Activated naive CD4-positive, alpha-beta T cell treated with anti-CD3 and anti-CD28 coated beads, Interleukin-2, amount 50 U/mL, for 72 hours (primary cell): Measurements from ENCODE around the gene LHFPL2. TPM values are rescaled to one million over a fixed set of nuclear protein-coding genes. Genes with fewer than 3 reads are reported as not detected.

ENCODE experiments used
- ATAC-seq, 2 donors: fragments of 150-1000 bp; cut with Tn5 transposase; 2 replicates each; pipeline ENCODE4 v1.10.0; 2021; ENCODE audit warnings: mild to moderate bottlenecking in 2 of 2, moderate library complexity in 2 of 2
- DNase-seq, 2 donors: peaks; one replicate each; pipeline ENCODE4 v3.0.0; 2021 to 2022; ENCODE audit warnings: low spot score in 2 of 2
- H3K27ac Mint-ChIP-seq, 2 donors: one replicate each; pipeline ENCODE4 v1.8.0; 2022; ENCODE audit warnings: mild to moderate bottlenecking in 2 of 2, mixed read lengths in 2 of 2
- H3K36me3 Mint-ChIP-seq, 2 donors: one replicate each; pipeline ENCODE4 v1.8.0; 2022; ENCODE audit warnings: mixed read lengths in 2 of 2
- H3K9me3 Mint-ChIP-seq, 2 donors: one replicate each; pipeline ENCODE4 v1.8.0; 2022; ENCODE audit warnings: mixed read lengths in 2 of 2
- total RNA-seq, 2 donors: library from RNA; stranded (reverse); gene quantifications; one replicate each; pipeline ENCODE4 v1.2.3, GENCODE V29; 2022

LHFPL2 gene
- total RNA-seq, 2 donors from 2014 or later = 0.16 to 0.18 TPM

DNA sequence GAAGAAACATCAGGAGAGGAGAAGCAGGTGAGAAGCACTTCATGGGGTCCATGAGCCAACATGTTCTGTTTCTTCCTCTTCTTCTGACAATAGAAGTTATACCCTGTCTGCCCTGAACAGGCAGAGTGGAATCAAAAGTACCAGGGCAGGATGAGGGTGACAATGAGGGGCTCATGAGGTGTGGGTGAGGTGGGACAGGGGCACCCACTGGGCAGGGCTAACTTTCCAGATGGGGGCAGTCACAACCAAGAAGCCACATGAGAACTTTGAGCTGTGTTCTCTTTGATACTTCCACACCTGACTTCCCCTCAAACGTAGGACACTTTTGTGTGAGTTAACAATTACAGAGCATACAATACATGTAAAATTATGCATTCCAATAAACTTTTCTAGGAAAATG lies 92.7 kb downstream of the LHFPL2 start:
- DNase-seq = no peak
- no peak overlapping the region for H3K27ac Mint-ChIP-seq
- ATAC-seq = no peak
- no peaks in the 10 kb centered on the region for H3K36me3 Mint-ChIP-seq
- no peaks in the 10 kb centered on the region for H3K9me3 Mint-ChIP-seq

DNA sequence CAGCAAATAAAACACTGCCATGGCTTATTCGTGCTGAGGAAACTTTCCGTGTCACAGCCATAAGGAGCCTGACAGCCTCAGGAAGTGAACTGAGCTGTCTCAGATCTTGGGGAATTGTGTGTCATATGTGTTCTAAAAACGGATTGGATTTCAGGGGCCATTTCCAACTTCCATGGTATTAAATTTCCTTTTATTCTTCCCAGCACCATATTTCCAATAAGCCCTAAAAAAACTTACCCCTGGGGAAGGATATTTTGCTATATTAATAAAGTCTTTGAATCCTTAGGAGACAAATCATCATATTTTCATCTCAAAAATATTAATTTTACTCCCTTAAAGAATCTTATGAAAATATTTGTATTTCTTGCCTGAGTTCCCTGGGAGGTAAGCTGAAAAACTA lies 93.9 kb downstream of the LHFPL2 start:
- Mint-ChIP-seq H3K9me3 (no peaks in the 10 kb centered on the region), H3K36me3 (no peaks in the 10 kb centered on the region), H3K27ac (no peak overlapping the region)
- ATAC-seq (no peak), DNase-seq (no peak)

DNA sequence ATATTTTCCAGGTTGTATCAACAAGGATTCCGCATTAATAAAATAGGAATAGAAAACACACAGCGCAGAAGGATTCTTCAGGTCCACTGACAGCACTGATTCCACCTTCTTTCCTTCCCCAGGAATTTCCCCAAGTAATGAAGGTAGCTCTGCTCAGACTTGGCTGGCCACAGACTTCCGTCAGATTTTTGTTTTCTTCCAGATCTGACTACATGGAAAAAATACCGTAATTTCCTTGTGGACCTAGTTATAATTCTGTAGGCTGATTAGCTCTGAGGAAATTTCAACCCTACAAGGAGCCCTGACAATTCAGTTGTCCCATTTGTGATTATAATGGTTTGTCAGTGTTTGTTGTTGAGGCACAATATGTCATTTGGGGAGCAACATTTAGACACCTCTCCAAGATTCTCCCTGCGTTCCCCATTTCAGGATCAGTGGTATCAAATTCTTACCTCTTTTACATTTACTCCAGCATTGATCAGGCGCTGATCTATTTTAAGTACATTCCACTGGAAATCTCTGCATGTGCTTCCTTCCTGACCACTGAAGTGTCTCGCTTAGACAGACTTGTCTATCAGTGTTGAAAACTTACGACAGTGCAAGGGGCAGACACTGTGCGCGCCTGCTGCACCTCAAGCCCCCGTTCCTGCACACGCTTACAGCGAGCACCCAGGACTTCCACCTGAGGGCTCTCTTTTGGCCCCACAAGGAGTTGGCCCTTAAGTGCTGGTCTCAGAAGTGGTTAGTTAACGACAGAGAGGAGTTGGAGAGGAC lies 94.8 kb downstream of the LHFPL2 start:
- Mint-ChIP-seq H3K36me3 (no peaks in the 10 kb centered on the region), H3K9me3 (no peaks in the 10 kb centered on the region), H3K27ac (no peak overlapping the region)
- ATAC-seq (no peak), DNase-seq (no peak)

DNA sequence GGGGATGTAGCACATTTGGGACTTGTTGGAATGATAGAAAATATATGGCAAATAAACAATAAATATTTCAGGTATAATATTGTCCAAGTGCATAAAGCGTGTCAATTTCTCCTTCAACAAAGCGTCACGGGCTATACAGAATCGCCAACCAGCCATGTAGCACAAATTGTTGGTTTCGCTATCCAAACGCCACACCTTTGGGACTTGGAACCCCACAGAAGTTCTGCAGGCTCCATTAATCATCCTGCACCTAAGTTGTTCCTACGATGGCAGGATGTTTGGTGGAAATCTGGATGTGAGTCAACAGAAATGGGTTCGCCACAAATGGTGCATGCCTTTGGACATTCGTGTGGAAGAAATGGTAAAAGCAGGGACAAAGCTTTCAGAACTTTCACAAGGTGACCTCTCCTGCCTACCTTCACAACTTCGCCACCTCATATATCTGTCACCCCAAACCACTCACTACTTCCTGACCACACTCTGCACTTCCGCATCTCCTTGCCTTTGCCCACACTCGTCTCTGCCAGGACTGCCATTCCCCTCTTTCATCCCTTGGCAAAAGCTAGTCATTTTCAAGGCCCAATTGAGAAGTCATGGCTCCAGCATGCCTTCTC lies 95.7 kb downstream of the LHFPL2 start:
- ATAC-seq (peak in 1 of 2 donors; percentile 51), DNase-seq (no peak)
- Mint-ChIP-seq H3K27ac (no peak overlapping the region), H3K9me3 (no peaks in the 10 kb centered on the region), H3K36me3 (no peaks in the 10 kb centered on the region)

DNA sequence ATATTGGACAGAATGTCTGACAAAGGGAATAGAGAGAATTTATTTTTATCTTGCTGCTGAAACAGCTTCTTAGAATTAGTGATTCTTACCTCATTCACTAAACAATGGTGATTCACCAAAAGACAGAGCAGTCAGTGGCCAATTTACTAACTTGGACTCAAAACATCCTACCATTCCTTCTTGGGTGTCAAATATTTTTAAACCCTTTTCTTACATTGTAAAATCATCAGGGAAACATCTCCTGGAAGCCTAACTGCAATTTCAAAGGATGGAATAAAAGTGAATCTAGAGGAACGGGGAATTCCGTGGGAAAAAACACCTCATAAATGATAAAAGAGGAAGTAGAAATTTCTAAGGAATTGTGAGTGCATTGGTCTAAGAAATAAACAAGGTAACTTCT lies 97.7 kb downstream of the LHFPL2 start:
- DNase-seq (no peak), ATAC-seq (no peak)
- no peak overlapping the region for H3K27ac Mint-ChIP-seq
- H3K36me3 Mint-ChIP-seq = no peaks in the 10 kb centered on the region
- no peaks in the 10 kb centered on the region for H3K9me3 Mint-ChIP-seq

DNA sequence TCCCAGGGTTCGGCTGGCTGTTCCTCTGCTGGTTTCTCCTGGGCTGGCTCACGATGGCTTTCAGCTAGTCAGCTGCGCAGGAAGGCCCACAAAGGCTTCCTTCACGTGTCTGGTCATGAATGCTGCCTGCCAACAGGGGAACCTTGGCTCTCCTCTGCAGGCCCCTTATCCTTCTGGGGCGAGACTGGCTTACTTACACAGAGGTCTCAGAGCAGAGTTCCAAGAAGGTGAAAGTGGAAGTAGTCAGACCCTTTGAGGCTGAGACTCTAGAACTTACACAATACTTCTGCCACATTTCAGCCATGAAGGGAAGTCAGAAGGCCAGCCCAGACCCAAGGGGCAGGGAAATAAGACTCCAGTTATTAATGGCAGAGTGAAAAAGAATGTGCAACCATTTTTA lies 99.5 kb downstream of the LHFPL2 start:
- Mint-ChIP-seq H3K27ac (no peak overlapping the region), H3K36me3 (no peaks in the 10 kb centered on the region), H3K9me3 (no peaks in the 10 kb centered on the region)
- ATAC-seq (no peak), DNase-seq (no peak)

DNA sequence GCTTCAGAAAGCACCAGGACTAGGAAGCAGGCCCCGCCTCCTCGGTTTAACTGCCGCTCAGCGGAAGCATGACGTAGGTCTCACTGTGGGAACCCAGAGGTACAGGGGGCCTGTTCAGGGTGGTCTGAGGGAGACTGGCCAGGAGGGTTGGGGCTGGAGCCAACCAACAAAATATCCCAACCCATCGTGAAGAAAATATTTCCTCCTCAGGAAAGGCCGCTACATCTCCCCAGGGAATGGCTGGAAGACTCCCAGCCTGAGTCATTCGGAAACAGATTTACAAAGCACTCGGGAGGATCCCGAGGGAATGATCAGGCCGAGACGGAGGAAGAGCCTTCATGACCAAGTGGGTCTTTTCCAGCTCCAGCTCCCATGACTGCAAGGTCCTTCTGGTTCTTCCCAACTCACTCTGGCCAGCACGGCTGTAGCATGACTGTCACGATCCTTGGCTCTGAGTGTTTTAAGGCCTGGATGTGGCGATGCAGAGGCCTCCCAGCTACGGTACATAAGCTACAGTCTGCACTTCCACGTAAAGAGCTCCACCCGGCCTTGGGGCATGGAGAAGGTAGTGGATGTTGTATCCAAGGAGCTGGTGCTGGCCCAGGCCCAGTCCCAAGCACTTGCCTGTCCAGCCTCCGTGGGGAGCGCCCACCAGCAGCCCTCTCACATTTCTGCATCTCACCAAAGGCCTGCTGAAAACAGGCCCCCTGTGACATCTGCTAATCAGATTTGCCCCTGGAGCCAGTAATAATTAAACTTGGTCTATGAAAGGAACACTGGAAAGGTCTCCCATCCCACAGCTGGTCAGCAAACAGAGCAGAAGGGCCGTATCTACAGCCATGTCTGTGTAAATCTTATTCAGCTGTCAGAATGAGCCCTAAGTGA lies 100.6 kb downstream of the LHFPL2 start:
- Mint-ChIP-seq H3K9me3 (no peaks in the 10 kb centered on the region), H3K36me3 (no peaks in the 10 kb centered on the region)
- no peak for ATAC-seq

DNA sequence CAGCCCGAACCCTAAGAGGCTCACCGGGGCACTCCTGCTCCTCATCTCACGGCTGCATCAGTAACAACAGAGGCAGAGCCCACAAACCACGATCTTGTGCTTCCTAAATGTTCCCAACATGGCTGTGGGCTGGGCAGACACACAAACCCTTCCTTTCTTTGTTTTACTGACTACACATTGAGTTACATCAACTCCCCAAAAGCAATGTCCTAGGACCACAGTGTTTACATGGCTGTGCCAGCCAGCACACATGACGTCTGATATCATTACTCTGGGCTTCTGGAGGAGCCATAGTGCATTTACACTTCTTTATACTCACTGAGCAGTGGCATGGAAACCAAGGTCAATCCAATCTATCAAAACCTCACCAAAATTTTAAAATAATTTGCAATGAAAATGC lies 101.4 kb downstream of the LHFPL2 start:
- DNase-seq = no peak
- H3K27ac Mint-ChIP-seq = no peak overlapping the region
- no peaks in the 10 kb centered on the region for H3K9me3 Mint-ChIP-seq
- H3K36me3 Mint-ChIP-seq = no peaks in the 10 kb centered on the region
- ATAC-seq = no peak

More for the DNA sequence above, 100.6 kb downstream of the LHFPL2 start:
- no peak for DNase-seq
- no peak overlapping the region for H3K27ac Mint-ChIP-seq

DNA sequence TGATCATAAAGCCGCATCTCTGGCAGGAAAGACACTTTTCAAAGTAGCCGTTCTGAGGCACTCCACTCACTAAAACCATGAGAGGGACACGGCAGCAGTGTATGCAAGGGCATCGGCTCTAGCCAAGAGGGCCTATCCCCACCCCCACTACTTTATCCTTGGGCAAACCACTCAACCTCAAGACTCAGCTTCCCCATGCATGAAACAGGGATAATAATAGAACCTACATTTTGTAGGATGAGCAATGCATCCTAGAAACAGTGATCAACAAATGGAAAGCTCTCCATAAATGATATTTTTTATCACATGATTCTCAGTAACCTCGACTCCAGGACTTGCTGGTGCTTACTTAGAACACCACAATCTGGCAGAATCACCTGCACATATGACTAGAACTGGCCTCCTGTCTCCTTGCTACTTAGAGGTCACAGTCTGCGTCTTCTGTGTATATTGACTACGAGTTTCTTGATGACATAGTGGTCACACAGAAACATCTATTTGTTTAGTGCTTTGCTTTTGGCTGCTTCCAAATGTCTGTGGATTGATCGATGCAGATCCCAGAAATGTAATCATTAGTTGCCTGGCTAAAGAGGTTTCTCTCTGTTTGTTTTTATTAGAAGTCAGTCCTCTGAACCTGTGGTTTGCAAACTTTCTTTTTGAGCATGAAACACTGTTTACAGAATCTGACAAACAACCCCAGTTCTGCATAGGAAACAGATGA lies 102.1 kb downstream of the LHFPL2 start:
- DNase-seq = no peak
- H3K9me3 Mint-ChIP-seq = no peaks in the 10 kb centered on the region
- no peak overlapping the region for H3K27ac Mint-ChIP-seq
- ATAC-seq = no peak
- H3K36me3 Mint-ChIP-seq = no peaks in the 10 kb centered on the region

DNA sequence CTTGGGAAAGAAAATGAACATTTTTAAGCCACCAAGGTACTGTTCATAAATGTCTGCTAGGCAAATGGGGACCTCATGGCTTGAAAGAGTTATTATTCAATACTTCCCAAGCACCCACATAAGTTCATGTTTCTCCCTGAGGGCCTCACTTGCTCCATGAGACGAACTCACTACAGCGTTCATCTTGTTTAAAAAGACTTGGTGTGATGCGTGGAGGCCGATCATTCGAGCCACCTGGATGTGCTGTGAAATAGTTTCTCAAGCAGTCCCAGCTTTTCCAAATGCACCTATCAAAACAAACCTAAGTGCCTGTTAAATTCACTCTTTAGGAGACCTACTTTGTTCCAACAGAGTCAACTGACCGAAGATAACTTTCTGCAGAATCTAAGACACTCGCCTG lies 103.2 kb downstream of the LHFPL2 start:
- no peaks in the 10 kb centered on the region for H3K36me3 Mint-ChIP-seq
- H3K27ac Mint-ChIP-seq = no peak overlapping the region
- DNase-seq (no peak), ATAC-seq (no peak)
- no peaks in the 10 kb centered on the region for H3K9me3 Mint-ChIP-seq

DNA sequence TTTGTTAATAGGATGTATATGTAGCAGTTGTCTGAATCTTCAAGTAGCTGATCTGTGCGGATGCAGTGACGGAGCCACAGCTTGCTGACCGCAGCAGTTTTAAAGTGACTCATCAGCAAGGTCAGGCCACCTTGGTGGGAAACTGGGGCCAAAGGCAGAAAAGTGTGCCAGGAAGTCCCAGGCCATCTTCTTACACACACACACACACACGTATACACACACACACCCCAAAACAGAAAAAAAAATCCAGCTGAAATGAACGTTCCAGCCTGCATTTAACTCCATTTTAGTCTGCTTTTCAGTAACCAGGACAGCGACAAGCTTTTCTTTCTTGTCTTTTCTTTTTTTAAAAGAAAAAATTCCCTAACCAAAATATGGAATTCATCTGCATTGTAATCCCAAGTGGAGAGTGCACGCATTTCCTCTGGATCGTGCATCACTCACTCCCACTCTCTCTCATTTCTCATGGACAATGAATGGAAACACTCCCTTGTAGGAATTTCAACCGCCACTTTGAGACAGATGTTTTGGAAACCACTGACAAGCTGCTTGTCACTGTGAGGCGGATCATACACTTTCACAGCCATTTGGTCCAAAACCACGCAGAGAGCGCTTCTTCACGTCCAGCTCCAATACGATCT lies 103.9 kb downstream of the LHFPL2 start:
- Mint-ChIP-seq H3K36me3 (no peaks in the 10 kb centered on the region), H3K9me3 (no peaks in the 10 kb centered on the region), H3K27ac (no peak overlapping the region)
- ATAC-seq (no peak), DNase-seq (no peak)

DNA sequence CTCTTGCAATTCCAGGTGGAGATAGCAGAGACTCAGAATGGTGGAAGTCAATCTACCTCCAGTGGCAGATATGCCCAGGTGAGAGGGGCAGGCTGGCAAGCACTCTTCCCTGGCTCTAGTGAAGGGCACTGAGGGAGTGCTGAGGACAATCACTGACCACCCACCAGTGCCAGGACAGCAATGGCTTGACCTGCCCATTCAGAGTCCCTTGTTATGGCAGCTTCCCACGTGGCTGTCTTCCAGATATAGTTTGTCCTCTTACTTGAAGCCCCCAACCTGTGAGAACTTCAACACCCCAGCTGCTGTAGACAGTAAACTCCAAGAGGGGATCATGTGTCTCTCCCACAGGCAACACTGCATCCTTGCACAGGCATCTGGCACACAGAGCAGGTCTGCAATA lies 104.7 kb downstream of the LHFPL2 start:
- Mint-ChIP-seq H3K9me3 (no peaks in the 10 kb centered on the region), H3K27ac (no peak overlapping the region), H3K36me3 (no peaks in the 10 kb centered on the region)
- no peak for DNase-seq
- ATAC-seq = no peak

DNA sequence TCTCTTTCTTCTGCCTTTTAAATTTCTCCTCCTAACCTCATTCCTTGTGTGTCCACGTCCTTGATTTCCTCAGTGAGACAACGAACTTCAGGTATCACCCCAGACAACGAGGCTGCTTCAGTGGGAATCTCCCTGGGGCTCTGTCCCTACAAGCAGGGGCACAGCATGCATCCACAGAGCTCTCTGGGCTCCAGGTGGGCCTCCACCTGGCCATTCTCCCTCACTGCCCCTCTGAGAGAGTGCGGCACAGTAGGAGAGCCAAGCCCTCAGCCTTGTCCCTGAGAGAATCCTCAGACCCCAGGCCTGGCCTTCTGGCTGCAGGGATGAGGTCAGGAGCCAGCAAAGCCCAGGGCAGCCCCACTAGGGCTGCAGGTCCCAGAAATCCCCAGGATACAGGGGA lies 105.3 kb downstream of the LHFPL2 start:
- ATAC-seq (no peak), DNase-seq (no peak)
- no peaks in the 10 kb centered on the region for H3K36me3 Mint-ChIP-seq
- H3K27ac Mint-ChIP-seq = no peak overlapping the region
- H3K9me3 Mint-ChIP-seq = no peaks in the 10 kb centered on the region

DNA sequence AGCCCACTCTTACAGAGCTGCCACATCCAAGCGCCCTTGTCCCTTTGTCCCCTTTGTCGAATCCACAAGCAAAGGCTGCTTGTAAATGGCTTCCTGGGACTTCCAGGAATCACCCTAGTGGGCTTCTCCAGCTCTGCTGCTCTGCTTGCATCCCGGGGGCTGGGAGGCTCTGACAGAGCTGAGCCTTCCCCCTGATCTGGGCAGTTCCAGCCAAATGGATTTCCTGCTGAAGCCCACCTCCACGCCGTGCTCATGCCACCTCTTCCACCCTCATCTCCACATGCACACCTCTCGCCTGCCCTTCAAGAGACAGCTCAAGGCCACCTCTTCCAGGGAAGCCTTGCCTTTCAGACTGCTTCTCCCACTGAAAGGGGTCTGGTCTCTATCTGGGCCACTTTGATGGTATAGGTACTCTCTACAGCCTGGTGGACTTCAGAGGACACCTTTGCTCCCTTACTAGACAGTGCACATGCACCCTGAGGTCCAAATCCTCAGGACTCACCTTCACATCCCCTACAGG lies 106.2 kb downstream of the LHFPL2 start:
- no peak for DNase-seq
- no peaks in the 10 kb centered on the region for H3K36me3 Mint-ChIP-seq
- no peaks in the 10 kb centered on the region for H3K9me3 Mint-ChIP-seq
- H3K27ac Mint-ChIP-seq = no peak overlapping the region
- ATAC-seq = no peak

DNA sequence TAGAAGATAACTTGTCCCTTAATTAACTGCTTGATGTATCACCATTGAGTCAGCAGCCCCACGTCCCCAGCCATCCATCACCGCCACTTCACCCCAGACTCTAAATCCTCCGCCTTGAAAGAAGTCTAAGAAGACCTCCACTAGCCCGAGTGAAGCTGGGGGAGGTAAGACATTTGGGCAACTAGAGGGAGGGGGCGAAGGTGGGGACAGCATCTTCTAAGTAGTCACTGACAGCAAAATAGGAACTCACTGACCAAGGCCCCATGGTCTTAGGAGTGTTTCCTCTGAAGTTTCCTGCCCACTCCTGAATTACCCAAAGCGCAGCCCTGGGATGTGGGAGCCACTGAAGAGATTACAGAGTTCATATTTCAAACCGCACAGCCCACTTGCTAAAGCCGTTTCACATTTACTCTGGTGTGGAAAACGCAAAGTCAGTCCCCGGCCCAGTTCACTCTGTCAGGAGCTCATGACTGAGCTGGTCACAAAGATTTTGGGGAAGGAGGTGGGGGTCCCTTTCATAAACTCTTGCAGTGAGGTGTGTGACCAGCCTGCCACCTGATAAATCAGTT lies 107.4 kb downstream of the LHFPL2 start:
- ATAC-seq (no peak), DNase-seq (no peak)
- H3K9me3 Mint-ChIP-seq = no peaks in the 10 kb centered on the region
- H3K27ac Mint-ChIP-seq = no peak overlapping the region
- no peaks in the 10 kb centered on the region for H3K36me3 Mint-ChIP-seq
